HG03354 (cell line): Measurements from ENCODE around the gene UVSSA.
"Not testable (repeated sequence)": the region's sequence is repeated elsewhere in the genome, so short reads cannot be mapped to it uniquely, and the experiment has no call there.

ENCODE experiments used
- ATAC-seq: cut with Tn5 transposase; IDR thresholded peaks from one replicate; pipeline ENCODE4 v1.9.1; 2021; ENCODE audit warnings: mild to moderate bottlenecking; ENCODE audit not compliant: unreplicated experiment, poor library complexity, severe bottlenecking

The UVSSA gene

GRCh38 chr4:1372576-1372975 is 25.6 kb downstream of the UVSSA start:
- ATAC-seq: not testable (repeated sequence)

GRCh38 chr4:1373892-1374705 is 27.1 kb downstream of the UVSSA start:
- no peak for ATAC-seq

DNA sequence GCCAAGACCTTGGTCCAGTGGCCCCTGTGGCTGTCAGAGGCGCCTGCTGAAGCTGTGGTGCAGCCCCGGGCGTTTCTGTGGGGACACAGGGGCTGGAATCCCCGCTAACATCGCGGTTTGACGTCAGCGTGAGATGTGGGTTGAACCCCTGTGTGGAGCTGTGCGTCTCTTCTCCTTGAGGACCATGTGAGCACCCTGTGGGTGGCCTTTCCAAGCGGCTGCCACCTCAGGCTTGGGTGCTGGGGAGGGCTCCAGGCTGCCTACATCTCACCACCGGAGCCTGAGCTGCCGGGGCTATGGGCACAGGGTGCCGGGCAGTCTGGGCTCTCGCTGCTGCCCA is 27.7 kb downstream of the UVSSA start:
- no peak for ATAC-seq

GRCh38 chr4:1375051-1375721 is 28.2 kb downstream of the UVSSA start:
- no peak for ATAC-seq

DNA sequence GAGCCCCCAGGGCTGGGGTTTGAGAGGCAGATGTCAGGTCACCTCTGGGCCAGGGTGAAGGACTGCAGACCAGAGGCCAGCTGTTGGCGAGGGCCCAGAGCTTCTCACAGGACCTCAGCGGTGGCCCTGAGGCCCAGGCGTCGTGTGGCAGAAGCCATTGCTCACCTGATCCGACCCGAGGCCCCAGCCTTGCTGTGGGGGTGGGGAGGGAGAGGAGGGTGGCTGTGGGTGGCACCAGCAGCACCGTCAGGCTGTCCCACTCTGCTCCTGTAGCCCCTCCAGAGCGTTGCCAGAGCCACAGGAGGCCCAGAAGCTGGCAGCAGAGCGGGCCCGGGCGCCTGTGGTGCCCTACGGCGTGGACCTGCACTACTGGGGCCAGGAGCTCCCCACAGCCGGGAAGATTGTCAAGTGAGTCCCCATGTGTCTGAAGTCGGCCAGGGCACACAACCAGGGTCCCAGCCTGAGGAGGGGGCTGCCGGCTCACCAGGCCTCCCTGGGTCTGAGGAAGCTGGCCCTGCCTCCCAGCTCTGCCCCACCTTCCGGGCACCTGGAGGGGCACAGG is 28.8 kb downstream of the UVSSA start:
- no peak for ATAC-seq

DNA sequence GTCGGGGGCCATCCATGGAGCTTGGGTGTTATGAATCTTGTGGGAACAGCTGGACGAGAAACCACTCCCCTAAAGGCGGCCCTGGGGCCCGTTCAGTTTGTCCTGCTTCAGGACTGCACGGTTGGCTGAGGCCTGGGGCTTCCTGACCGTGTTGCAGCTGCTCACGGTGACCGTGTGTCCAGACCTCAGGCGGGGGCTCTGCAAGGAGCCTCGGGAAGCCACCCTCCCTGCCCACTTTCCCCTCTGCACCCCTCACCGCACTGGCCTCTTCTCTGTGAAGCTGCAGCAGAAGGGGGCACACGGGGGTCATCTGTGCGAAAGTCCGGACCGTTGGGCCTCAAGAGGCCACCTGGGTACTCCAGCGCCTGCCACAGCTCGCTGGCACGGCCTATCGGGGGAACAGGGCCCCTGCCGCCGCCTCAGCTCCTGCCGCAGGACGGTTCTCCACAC is 29.4 kb downstream of the UVSSA start:
- ATAC-seq: no peak

GRCh38 chr4:1376841-1377605 is 30.0 kb downstream of the UVSSA start:
- ATAC-seq: no peak

GRCh38 chr4:1377606-1378261 is 30.7 kb downstream of the UVSSA start:
- no peak for ATAC-seq

GRCh38 chr4:1378559-1379231 is 31.7 kb downstream of the UVSSA start:
- no peak for ATAC-seq

DNA sequence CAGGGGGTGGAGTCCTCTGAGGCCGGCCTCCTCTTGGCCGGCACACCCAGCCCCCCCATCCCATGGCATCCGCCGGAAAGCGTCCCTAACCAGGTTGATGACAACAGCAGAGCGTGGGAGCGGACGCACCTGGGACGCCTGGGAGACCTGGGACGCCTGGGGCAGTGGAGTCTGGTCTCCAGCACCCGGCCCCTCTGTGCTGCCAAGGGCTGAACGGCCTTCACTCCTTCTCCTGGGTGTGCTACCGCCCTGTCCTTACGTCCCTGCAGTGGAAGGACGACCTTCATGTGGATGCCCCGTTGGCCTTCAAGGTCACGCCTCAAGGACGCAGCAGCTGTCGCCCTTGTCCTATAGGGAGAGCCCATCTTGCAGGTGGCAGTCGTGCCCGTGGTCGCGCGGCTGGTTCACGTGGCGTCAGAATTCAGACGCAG is 32.4 kb downstream of the UVSSA start:
- ATAC-seq: no peak

DNA sequence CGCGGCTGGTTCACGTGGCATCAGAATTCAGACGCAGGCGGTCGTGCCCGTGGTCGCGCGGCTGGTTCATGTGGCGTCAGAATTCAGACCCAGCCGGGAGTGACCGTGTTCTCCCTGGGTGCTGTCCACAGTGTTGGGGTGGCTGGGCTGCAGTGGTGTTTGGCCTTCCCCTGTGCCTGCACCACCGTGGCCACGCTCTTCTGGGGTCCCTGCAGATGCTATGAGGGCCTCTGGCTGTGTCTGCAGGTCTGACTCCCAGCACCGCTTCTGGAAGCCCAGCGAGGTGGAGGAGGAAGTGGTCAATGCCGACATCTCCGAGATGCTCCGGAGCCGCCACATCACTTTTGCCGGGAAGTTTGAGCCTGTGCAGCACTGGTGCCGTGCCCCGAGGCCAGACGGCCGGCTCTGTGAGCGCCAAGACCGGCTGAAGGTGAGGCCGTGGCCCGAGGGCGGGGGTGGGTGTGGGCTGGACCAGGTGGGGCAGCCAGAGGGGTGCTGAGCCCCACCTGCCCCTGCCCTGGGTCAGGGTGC is 32.9 kb downstream of the UVSSA start:
- ATAC-seq: no peak

GRCh38 chr4:1380368-1381151 is 33.6 kb downstream of the UVSSA start:
- ATAC-seq: no peak

- no peak for ATAC-seq
These were observed 34.2 kb downstream of the UVSSA start for GRCh38 chr4:1381181-1381621.

- no peak for ATAC-seq
These were observed 35.0 kb downstream of the UVSSA start for GRCh38 chr4:1381944-1382541.

DNA sequence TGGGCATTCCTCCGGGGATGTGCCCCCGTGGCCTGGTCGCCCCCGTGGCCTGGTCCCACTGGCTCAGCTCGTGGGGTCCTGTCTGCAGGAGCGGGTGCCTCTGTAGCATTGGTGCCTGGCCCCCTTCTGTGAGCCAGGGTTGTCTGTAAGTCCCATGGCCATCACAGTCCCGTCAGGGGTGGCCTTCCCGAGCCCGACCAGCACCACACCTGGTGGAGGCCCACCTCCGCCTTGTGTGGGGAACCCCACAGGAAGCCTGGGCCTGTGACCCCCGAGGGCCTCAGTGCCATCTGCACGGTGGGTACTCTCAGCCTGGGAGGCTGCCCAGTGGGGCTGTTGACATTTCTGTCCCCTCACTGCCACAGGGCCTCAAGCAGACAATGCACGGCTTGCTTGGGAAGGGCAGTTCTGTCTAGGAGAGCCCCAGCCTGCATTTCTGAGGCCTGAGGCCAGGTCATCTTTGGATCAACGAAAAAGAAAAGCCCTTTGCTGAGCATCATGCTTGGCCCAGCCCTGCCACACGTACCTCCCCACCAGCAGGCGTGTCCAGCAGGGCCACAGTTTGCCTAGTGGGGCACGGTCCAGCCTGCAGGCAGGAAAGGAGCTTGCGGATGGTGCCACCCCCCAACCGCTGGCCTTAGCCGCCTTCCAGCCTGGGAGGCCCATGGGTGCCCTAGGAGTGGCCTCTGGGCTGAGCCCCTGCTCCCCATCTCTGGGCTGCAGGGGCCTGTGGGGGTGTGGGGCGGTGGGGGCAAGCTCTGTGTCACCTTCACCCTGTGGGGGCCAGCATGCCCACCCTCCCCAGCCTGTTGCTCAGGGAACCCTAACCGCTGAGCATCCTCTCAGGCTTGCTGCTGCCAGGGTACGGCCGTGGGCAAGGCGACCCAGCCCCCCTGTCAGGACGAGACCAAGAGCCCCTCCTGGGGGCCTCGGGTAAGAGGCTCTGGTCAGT is 36.0 kb downstream of the UVSSA start:
- no peak for ATAC-seq

DNA sequence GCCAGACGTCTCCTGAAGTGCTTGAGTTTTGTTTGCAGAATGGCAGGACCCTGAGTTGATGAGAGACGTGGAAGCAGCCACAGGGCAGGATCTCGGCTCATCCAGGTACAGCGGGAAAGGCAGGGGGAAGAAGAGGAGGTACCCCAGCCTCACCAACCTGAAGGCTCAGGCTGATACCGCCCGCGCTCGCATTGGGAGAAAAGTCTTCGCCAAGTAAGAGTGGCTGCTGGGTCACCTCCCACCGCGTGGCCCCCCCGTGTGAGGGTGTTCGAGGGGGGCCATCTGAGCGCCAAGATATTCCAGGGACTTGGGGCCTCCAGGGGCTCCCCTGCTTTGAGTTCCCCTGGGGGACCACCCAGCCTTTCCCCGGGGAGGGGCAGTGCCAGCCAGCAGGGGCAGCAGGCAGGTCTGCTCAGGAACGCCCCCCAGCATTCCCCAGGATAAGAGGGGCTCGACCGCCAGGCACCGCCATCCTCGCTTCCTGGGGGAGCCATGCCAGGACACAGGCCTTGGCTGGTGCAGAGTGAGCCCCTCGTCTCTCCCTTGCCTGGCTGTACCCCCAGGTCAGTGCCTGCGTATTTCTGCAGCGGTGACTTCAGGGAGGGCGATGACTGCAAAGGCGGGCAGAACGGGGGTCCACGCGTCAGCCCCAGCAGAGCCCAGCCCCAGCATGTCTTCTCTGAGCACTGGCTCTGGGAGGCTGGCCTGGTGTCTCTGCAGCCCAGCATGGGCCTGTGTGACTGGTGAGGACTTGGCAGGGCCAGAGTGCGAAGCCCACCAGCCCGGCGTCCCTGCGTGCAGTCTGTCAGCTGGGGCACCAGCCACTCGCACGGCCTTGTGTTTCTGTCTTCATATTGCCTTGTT is 37.0 kb downstream of the UVSSA start:
- no peak for ATAC-seq
